Measurements from ENCODE around the gene DPT. TPM values are rescaled to one million over a fixed set of nuclear protein-coding genes. Genes with fewer than 3 reads are reported as not detected.

DPT gene
- polyA plus RNA-seq, 1 of the 3 experiments (the other 2 are of a cell fraction), result 0.05 TPM

- Histone ChIP-seq H3K4me2 (no peak overlapping the region), H3K36me3 (replicated peaks in 1 of 2; ENCODE audit: control insufficient read depth in 1 of 2, insufficient read depth in 2 of 2, low read length in 1 of 2) (no peaks in the 10 kb centered on the region), H3K27me3 (ENCODE audit: insufficient read depth) (no peaks in the 10 kb centered on the region), H3K4me1 (ENCODE audit: control insufficient read depth in 1 of 2, insufficient read depth in 2 of 2, low read depth in 1 of 2, low read length in 1 of 2) (no peaks in the 10 kb centered on the region), H4K20me1 (ENCODE audit: insufficient read depth) (no peaks in the 10 kb centered on the region), H3K9me2 (no peaks in the 10 kb centered on the region), H2AFZ (ENCODE audit: low read depth) (no peak overlapping the region), H3K9ac (no peak overlapping the region), H3K79me2 (ENCODE audit: insufficient read depth) (no peaks in the 10 kb centered on the region), H3K27ac (ENCODE audit: low read depth in 2 of 2, low read length in 1 of 2) (no peak overlapping the region), H3K9me3 (no peaks in the 10 kb centered on the region), H3K4me3 (ENCODE audit: low read depth in 2 of 2, low read length in 1 of 2) (no peak overlapping the region), H3F3A (replicated peaks; ENCODE audit: insufficient read depth) (no peaks in the 10 kb centered on the region)
- ChIA-PET POLR2A (no interaction called here), CTCF (interaction anchor here (1.2 to 1.6 kb wide), 2 partner anchors 11 to 171 kb away, joined by 4 to 6 read pairs; no protein-coding TSS in a partner anchor)
- no peak for TF ChIP-seq FOXM1 (IDR thresholded peaks at IDR 0.05; ENCODE audit: low read depth)
- TF ChIP-seq, protein P1, sequence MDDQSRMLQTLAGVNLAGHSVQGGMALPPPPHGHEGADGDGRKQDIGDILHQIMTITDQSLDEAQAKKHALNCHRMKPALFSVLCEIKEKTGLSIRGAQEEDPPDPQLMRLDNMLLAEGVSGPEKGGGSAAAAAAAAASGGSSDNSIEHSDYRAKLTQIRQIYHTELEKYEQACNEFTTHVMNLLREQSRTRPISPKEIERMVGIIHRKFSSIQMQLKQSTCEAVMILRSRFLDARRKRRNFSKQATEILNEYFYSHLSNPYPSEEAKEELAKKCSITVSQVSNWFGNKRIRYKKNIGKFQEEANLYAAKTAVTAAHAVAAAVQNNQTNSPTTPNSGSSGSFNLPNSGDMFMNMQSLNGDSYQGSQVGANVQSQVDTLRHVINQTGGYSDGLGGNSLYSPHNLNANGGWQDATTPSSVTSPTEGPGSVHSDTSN (IDR thresholded peaks at IDR 0.05), result no peak
- no peak for TF ChIP-seq GABPA (IDR thresholded peaks at IDR 0.05; ENCODE audit: low read depth)
- no peak for TF ChIP-seq IRF3 (IDR thresholded peaks at IDR 0.05; ENCODE audit: low read depth, low read length)
- no peak for TF ChIP-seq JUND (IDR thresholded peaks at IDR 0.05)
- TF ChIP-seq RFX5 (IDR thresholded peaks at IDR 0.05; ENCODE audit: low read length), result no peak
- 84% methylated on average over 1 of the region's 1 CpG for WGBS (ENCODE audit: low lambda C conversion rate)
- no peak for DNase-seq
These were observed 45.2 kb upstream of the DPT start for GRCh38 chr1:168774241-168774640.

DNA sequence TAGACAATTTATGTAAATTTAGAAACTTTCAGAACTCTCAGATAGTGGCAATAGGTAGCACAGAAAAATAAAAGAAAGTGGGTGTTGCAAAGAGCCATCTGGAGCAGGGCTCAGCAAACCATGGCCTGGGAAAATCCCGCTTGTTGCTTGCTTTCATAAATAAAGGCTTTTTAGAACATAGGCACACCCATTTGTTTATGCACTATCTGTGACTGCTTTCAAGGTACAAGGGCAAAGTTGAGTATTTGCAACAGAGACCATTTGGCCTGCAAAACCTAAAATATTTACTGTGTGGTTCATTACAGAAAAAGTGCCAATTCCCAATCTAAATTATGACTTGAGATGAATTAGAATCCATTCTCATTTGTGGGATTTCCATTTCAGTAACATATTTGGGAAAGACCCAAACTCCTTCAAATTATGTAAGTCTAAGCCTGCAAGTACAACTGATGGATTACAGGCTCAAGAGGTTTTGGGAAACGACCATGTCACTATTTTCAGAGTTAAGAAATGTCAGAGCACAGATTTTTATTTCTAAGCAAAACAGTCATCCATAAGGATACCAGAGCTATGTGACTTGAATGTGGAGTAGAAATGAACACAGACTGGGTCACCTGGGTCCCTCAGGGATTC is 43.5 kb upstream of the DPT start:
- DNase-seq, result no peak
- H3K9me3 ChIP-seq, result no peaks in the 10 kb centered on the region
- no peaks in the 10 kb centered on the region for H3K79me2 ChIP-seq (ENCODE audit: insufficient read depth)
- no peaks in the 10 kb centered on the region for H4K20me1 ChIP-seq (ENCODE audit: insufficient read depth)
- no peak overlapping the region for H3K27ac ChIP-seq (ENCODE audit: low read depth in 2 of 2, low read length in 1 of 2)
- no peaks in the 10 kb centered on the region for H3K27me3 ChIP-seq (ENCODE audit: insufficient read depth)
- no peaks in the 10 kb centered on the region for H3K36me3 ChIP-seq (replicated peaks in 1 of 2; ENCODE audit: control insufficient read depth in 1 of 2, insufficient read depth in 2 of 2, low read length in 1 of 2)
- no peak overlapping the region for H3K4me3 ChIP-seq (ENCODE audit: low read depth in 2 of 2, low read length in 1 of 2)
- H2AFZ ChIP-seq (ENCODE audit: low read depth), result no peak overlapping the region
- ChIA-PET POLR2A (no interaction called here), CTCF (no interaction called here)
- H3K9me2 ChIP-seq, result no peaks in the 10 kb centered on the region
- no peak overlapping the region for H3K4me2 ChIP-seq
- 65% methylated on average over 2 of the region's 2 CpGs for WGBS (ENCODE audit: low lambda C conversion rate)
- H3K4me1 ChIP-seq (ENCODE audit: control insufficient read depth in 1 of 2, insufficient read depth in 2 of 2, low read depth in 1 of 2, low read length in 1 of 2), result peaks cover 0 to 3% of the 10 kb centered on the region in 2 experiments; a peak in 2 of 4 replicates
- H3K9ac ChIP-seq, result no peak overlapping the region
- H3F3A ChIP-seq (replicated peaks; ENCODE audit: insufficient read depth), result no peaks in the 10 kb centered on the region
- no peak for TF ChIP-seq RXRA (IDR thresholded peaks at IDR 0.05; ENCODE audit: borderline replicate concordance, low read depth)
- TF ChIP-seq ELF1 (IDR thresholded peaks at IDR 0.05), result no peak
- no peak for TF ChIP-seq FOXJ3 (CRISPR knock-in tag; IDR thresholded peaks at IDR 0.05)
- TF ChIP-seq MEF2A (IDR thresholded peaks at IDR 0.05; ENCODE audit: borderline replicate concordance, low read depth), result no peak
- TF ChIP-seq FOSL2 (IDR thresholded peaks at IDR 0.05; ENCODE audit: borderline replicate concordance, low read depth), result no peak
- TF ChIP-seq, protein P2, sequence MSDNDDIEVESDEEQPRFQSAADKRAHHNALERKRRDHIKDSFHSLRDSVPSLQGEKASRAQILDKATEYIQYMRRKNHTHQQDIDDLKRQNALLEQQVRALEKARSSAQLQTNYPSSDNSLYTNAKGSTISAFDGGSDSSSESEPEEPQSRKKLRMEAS (IDR thresholded peaks at IDR 0.05; ENCODE audit: low read depth), result no peak
- TF ChIP-seq EZH2phosphoT487 (IDR thresholded peaks at IDR 0.05; ENCODE audit: borderline replicate concordance, low read depth), result no peak
- TF ChIP-seq EP300 (IDR thresholded peaks at IDR 0.05; ENCODE audit: borderline replicate concordance in 1 of 2, low read depth in 1 of 2, low read length in 1 of 2), result no peak
- no peak for TF ChIP-seq NRF1 (IDR thresholded peaks at IDR 0.05; ENCODE audit: low read depth, low read length)
- no peak for TF ChIP-seq POLR2AphosphoS5 (IDR thresholded peaks at IDR 0.05; ENCODE audit: low read depth, low read length)
- no peak for TF ChIP-seq RCOR1 (IDR thresholded peaks at IDR 0.05; ENCODE audit: low read length)
- TF ChIP-seq TCF12 (IDR thresholded peaks at IDR 0.05), result no peak
- TF ChIP-seq RFX5 (IDR thresholded peaks at IDR 0.05; ENCODE audit: low read length), result no peak
- TF ChIP-seq REST (IDR thresholded peaks at IDR 0.05; ENCODE audit: low read depth, low read length), result no peak
- TF ChIP-seq TEAD4 (IDR thresholded peaks at IDR 0.05; ENCODE audit: borderline replicate concordance, insufficient read depth), result no peak
- no peak for TF ChIP-seq ZBTB33 (IDR thresholded peaks at IDR 0.05; ENCODE audit: borderline replicate concordance, low read depth)

Measured in SK-N-SH (cell line).